NT2/D1 (cell line): Measurements from ENCODE around the gene TPCN1.

Source experiments
- DNase-seq: peaks from one replicate; pipeline ENCODE4 v3.0.0-alpha.2; 2011; ENCODE audit warnings: low read depth, low spot score
- H3K27me3 ChIP-seq: 2 replicates; pipeline ENCODE4 v1.6.0; 2011; ENCODE audit warnings: mild to moderate bottlenecking; ENCODE audit not compliant: insufficient read length, insufficient read depth
- H3K36me3 ChIP-seq: 2 replicates; pipeline ENCODE4 v1.6.1; 2011; ENCODE audit warnings: mild to moderate bottlenecking, low read length, mixed read lengths; ENCODE audit not compliant: insufficient read depth, insufficient read length
- H3K4me1 ChIP-seq: 2 replicates; pipeline ENCODE4 v1.5.1; 2011; ENCODE audit not compliant: insufficient read depth, insufficient read length
- H3K4me3 ChIP-seq: 2 replicates; pipeline ENCODE4 v1.5.1; 2011; ENCODE audit warnings: low read depth; ENCODE audit not compliant: insufficient read length
- H3K9ac ChIP-seq: 2 replicates; pipeline ENCODE4 v1.6.0; 2011; ENCODE audit warnings: low read depth; ENCODE audit not compliant: insufficient read length
- H3K9me3 ChIP-seq: 2 replicates; pipeline ENCODE4 v1.5.1; 2011; ENCODE audit warnings: mild to moderate bottlenecking, low read length; ENCODE audit not compliant: insufficient read depth
- SUZ12 ChIP-seq: IDR thresholded peaks from 2 replicates; pipeline ENCODE4 v1.6.1; 2011; ENCODE audit not compliant: insufficient read length, insufficient read depth; ENCODE audit errors: extremely low read depth
- YY1 ChIP-seq: IDR thresholded peaks from 2 replicates; pipeline ENCODE4 v1.6.1; 2011; ENCODE audit not compliant: insufficient read length, insufficient read depth
- ZNF274 ChIP-seq: IDR thresholded peaks from 2 replicates; pipeline ENCODE4 v1.6.1; 2011; ENCODE audit warnings: mild to moderate bottlenecking, low read depth, low read length

TPCN1 gene

DNA sequence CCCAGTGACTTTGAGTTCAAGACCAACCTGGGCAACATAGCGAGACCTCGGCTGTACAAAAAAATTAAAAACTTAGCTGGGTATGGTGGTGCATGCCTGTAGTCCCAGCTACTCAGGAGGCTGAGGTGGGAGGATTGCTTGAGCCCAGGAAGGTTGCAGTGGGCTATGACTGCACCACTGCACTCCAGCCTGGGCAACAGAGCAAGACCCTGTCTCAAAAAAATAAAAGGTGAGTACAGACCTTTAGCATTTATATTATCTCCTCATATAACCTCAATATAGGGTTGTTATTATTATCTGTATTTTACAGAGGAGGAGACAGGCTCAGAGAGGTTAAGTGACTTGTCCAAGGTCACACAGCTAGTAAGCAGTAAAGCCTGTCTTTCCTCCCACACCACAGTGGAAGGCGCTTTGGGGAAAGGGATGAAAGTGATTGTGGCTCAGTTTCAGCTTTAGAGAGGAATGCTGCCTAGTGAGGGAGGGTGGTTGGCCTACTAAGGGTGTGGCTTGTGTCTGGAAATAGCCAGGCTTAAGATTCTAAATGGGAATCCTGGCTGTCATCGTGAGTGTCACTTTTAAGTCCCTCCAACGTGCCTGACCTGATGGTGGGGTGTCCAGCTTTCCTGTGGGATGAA is 7.2 kb downstream of the TPCN1 start:
- Histone ChIP-seq H3K4me1 (peaks cover 19% of the 10 kb centered on the region), H3K36me3 (peaks cover 67% of the 10 kb centered on the region), H3K27me3 (no peaks in the 10 kb centered on the region), H3K4me3 (no peak overlapping the region), H3K9me3 (no peaks in the 10 kb centered on the region), H3K9ac (no peak overlapping the region)
- no peak for DNase-seq
- TF ChIP-seq YY1: no peak
- no peak for TF ChIP-seq ZNF274
- TF ChIP-seq SUZ12: no peak

DNA sequence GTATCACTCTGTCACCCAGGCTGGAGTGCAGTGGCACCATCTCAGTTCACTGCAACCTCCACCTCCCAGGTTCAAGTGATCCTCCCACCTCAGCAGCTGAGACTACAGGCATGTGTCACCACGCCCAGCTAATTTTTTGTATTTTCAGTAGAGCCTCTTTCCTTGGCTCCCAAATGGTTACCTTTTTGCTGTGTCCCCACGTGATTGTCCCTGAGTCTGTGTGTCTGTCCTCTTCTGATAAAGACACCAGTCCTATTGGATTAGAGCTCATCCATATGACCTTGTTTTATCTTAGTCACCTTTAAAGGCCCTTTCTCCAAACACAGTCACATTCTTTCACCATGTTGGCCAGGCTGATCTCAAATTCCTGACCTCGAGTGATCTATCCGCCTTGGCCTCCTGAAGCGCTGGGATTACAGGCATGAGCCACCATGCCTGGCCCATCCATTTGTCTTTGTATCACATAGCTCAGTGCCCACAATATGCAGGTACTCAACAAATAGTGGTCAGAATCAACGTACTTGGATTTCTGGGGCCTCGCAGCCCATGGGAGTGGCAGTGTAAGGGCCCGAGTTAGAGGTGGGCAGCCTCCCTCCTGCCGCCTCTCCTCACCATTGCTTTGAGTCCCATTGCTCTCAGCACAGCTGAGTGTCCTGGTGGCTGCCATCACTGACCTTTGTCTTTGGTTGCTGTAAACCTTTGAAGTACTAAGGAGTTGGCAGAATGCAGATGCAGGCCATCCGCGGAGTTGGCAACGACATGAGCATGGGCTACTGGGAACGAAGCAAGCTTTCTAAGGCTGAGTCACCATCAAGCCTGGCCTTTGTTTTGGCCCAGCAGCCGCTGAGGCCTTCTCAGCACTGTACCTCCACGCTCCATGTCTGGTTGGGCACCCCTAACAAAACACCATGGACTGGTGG is 9.3 kb downstream of the TPCN1 start:
- no peak for DNase-seq
- H3K4me1 ChIP-seq: peaks cover 20% of the 10 kb centered on the region
- no peak overlapping the region for H3K9ac ChIP-seq
- no peak overlapping the region for H3K4me3 ChIP-seq
- H3K27me3 ChIP-seq: no peaks in the 10 kb centered on the region
- no peaks in the 10 kb centered on the region for H3K9me3 ChIP-seq
- TF ChIP-seq YY1: no peak
- no peak for TF ChIP-seq SUZ12
- no peak for TF ChIP-seq ZNF274
- peaks cover 82% of the 10 kb centered on the region for H3K36me3 ChIP-seq

DNA sequence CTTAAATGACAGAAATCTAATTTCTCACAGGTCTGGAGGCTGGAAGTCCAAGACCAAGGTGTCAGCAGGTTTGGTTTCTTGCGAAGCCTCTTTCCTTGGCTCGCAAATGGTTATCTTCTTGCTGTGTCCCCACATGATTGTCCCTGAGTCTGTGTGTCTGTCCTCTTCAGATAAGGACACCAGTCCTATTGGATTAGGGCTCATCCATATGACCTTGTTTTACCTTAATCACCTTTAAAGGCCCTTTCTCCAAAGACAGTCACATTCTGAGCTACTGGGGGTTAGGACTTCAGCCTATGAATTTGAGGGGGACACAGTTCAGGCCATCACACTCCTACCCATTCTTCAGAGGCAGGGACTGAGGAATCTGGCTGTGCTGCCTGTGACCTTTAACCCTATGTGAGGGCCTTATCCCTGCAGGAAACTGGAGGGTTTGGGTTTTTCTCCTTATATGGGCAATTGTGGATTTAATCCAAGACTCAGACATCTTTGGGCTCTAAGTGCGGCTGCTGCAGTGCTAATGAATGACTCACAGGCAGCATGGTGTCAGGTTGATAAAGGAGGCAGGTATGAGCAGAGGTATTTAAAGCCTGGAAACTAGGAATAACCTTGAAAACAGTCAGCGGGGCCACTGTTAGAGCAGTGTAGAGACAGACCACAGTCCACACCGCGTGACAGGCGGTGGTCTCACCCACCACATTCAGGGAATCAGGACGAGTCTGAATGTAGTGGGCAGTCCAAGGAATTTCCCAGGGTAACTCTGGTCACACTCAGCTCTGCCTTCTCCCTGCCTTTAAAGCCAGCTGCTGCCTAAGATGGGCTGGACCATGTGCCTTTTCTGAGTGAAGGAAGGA is 10.2 kb downstream of the TPCN1 start:
- Histone ChIP-seq H3K36me3 (peaks cover 89% of the 10 kb centered on the region), H3K4me3 (no peak overlapping the region), H3K27me3 (no peaks in the 10 kb centered on the region), H3K4me1 (peaks cover 20% of the 10 kb centered on the region), H3K9me3 (no peaks in the 10 kb centered on the region), H3K9ac (no peak overlapping the region)
- no peak for TF ChIP-seq SUZ12
- TF ChIP-seq ZNF274: no peak
- TF ChIP-seq YY1: no peak
- DNase-seq: peak; percentile 49

DNA sequence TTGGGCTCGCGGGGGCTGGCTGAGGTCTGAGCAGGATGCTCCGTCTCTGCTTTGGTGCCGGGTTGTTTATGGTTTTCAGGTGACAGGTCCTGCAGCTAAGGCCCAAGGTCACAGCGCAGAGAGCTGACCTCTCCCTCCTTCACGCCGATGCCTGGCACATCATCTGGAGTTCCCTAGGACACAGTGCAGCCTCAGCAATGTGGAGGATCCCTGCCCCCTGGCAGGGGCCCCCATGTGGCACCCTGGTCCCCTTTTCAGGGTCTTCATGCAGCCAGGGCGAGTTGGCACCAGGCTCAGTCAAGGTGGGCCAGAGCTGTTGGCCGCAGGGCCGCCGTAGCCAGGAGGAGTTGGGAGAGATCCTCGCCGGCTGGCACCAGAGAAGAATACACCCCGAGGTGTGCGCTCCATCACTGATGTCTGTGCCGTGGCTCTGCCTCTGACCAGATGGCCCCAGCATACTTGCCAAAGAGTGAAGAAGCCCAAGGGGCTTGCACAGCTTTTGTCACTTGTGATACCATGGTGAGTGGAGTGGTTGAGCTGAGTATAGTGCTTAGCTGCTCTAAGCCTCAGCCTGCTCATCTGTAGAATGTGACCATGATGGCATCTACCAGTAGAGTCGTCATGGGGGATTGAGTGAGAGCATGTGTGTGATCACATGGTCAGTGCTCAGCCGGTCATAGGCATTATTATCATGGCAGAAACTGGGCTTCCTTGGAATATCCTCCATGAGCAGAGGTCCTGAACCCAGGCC is 11.0 kb downstream of the TPCN1 start:
- TF ChIP-seq SUZ12: no peak
- no peak for TF ChIP-seq ZNF274
- TF ChIP-seq YY1: no peak
- Histone ChIP-seq H3K9ac (no peak overlapping the region), H3K36me3 (peaks cover 86% of the 10 kb centered on the region), H3K9me3 (no peaks in the 10 kb centered on the region), H3K27me3 (no peaks in the 10 kb centered on the region), H3K4me3 (no peak overlapping the region), H3K4me1 (peaks cover 20% of the 10 kb centered on the region)
- no peak for DNase-seq

DNA sequence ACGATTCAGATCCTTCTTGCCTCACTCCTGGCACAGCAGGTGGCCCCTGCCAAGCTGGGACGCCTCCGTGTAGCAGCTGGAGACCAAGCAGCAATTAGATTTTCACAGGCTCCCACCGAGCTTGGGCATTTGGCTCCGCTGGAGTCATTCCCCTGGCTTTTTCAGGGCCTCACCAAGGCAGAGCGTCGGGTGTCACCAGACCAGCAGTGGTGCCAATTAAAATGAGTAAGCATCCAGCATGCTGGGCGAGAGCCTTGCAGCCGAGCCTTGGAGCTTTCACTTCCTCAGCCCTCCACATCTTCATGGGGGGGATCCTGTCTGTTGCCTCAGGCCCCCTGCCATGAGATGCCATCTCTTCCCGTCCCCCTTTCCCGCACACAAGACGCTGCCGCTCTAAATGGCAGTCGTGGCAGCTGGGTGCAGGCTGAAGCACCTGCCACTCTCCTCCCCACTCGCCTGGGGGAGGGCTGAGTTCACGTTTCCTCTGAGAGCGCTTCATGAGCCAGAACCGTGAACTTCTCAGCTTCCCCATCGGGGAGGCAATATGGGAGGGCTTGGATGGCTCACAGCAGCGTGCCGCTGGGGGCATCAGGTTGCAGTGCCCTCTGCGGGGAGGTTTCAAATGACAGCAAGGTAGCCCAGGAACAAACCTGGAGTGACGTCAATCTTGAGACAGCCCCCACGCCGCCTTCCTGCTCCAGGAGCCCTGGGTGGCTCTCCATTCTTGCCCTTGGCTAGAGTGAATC is 11.7 kb downstream of the TPCN1 start:
- no peak overlapping the region for H3K9ac ChIP-seq
- no peak for DNase-seq
- peaks cover 82% of the 10 kb centered on the region for H3K36me3 ChIP-seq
- H3K4me3 ChIP-seq: no peak overlapping the region
- H3K4me1 ChIP-seq: peaks cover 20% of the 10 kb centered on the region
- no peaks in the 10 kb centered on the region for H3K27me3 ChIP-seq
- H3K9me3 ChIP-seq: no peaks in the 10 kb centered on the region
- TF ChIP-seq YY1: no peak
- no peak for TF ChIP-seq SUZ12
- TF ChIP-seq ZNF274: no peak

DNA sequence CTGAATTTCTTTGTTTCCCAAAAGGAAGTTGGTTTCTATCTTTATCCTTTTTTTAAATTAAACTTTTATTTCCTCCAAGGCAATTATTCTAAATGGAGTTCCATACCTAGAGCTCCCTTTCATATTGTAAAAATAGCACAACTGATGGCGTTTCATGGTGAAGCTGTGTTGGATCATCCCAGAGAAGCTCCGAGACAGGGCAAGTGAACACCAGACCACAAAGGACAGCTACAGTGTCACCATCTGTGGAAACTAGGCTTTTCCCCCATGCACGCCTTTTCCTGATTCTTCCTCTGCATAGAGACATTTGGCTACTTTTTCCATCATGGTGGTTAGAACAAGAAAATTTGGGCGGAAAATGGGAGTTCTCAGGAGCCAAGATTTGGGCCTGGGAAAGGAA is 12.7 kb downstream of the TPCN1 start:
- Histone ChIP-seq H3K27me3 (no peaks in the 10 kb centered on the region), H3K4me3 (no peak overlapping the region), H3K9me3 (no peaks in the 10 kb centered on the region), H3K9ac (no peak overlapping the region), H3K4me1 (peaks cover 20% of the 10 kb centered on the region), H3K36me3 (peaks cover 79% of the 10 kb centered on the region)
- no peak for DNase-seq
- no peak for TF ChIP-seq ZNF274
- TF ChIP-seq SUZ12: no peak
- TF ChIP-seq YY1: no peak
